ENCODE measurements around the gene NT5DC1.

- TF ChIP-seq CTCF (conservative IDR thresholded peaks at IDR 0.05; ENCODE audit: low read depth in 2 of 2) (no peak), EZH2phosphoT487 (IDR thresholded peaks at IDR 0.05; ENCODE audit: unreplicated experiment) (no peak), POLR2AphosphoS5 (IDR thresholded peaks at IDR 0.05; ENCODE audit: low read depth) (no peak), CREB1 (CRISPR knock-in tag; IDR thresholded peaks at IDR 0.05; ENCODE audit: low read depth) (no peak), JUNB (IDR thresholded peaks at IDR 0.05; ENCODE audit: unreplicated experiment) (no peak)
- TF ChIP-seq, protein P1, sequence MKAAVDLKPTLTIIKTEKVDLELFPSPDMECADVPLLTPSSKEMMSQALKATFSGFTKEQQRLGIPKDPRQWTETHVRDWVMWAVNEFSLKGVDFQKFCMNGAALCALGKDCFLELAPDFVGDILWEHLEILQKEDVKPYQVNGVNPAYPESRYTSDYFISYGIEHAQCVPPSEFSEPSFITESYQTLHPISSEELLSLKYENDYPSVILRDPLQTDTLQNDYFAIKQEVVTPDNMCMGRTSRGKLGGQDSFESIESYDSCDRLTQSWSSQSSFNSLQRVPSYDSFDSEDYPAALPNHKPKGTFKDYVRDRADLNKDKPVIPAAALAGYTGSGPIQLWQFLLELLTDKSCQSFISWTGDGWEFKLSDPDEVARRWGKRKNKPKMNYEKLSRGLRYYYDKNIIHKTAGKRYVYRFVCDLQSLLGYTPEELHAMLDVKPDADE (IDR thresholded peaks at IDR 0.05): no peak
Observed at GRCh38 chr6:116070616-116071389, 29.9 kb upstream of the NT5DC1 start.

Data from GM23338 (cell line).